Measurements from ENCODE around the gene JAML.

The JAML gene

DNA sequence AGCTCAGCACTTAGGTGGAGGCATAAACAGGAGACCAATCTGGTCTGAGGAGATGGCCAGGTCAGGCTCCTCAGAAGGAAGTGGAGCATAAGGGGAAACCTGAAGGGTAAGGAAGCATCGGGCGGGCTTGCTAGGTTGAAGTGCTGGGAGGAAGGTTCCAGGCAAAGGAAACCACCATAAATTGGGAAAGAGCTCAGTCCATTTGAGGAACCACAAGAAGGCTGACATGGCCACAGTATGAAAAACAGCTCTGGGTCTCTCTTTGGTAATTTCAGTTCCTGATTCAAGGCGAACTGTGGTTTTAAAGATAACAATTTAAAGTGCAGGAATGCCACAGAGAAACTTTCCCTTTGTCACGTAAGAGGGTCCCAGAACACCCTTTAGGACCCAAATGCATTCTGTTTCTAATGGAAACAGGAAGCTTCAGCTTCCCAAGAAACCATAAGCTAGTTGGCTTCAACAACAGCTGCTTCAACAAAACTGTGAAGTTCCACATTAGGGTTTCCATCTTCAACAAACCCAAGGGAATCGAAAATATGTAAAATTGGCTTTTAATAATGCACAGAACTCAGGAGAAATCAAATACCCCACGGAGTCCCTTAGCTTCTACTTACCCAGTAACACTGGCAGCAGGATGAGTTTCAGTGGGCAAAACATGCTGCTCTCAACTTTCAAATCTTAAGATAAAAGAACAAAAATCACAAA lies 10.4 kb downstream of the JAML start:
- H3K4me3 ChIP-seq (ENCODE audit: low read depth, low read length), result peak overlapping the region; percentile 27
- peak; percentile 61 for DNase-seq (ENCODE audit: low read depth)

DNA sequence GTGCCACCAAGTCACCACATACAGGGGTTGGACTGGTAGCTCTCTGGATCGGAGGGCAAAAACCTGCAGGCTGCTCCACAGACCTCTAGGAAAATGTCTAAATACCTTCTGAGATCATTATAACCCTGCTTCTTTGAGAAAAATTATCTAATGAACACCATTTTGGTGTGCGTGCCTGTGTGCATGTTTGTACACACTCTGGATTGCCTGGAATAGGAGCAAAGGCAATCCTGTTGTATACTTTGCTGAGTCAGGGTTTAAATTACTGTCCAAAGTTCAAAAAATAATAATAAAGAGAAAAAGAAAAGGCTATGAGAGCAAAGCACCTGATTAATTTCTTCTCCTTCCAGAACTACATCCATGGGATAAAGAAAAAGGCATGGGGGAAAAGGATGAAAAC lies 11.0 kb downstream of the JAML start:
- TF ChIP-seq, protein P1, sequence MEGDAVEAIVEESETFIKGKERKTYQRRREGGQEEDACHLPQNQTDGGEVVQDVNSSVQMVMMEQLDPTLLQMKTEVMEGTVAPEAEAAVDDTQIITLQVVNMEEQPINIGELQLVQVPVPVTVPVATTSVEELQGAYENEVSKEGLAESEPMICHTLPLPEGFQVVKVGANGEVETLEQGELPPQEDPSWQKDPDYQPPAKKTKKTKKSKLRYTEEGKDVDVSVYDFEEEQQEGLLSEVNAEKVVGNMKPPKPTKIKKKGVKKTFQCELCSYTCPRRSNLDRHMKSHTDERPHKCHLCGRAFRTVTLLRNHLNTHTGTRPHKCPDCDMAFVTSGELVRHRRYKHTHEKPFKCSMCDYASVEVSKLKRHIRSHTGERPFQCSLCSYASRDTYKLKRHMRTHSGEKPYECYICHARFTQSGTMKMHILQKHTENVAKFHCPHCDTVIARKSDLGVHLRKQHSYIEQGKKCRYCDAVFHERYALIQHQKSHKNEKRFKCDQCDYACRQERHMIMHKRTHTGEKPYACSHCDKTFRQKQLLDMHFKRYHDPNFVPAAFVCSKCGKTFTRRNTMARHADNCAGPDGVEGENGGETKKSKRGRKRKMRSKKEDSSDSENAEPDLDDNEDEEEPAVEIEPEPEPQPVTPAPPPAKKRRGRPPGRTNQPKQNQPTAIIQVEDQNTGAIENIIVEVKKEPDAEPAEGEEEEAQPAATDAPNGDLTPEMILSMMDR (IDR thresholded peaks at IDR 0.05; ENCODE audit: insufficient read depth, low read depth, low read length, missing control alignments), result no peak
- no peak overlapping the region for H3K4me3 ChIP-seq (ENCODE audit: low read depth, low read length)
- DNase-seq (ENCODE audit: low read depth), result no peak

More for the DNA sequence above, 10.4 kb downstream of the JAML start:
- TF ChIP-seq, protein P1 (IDR thresholded peaks at IDR 0.05; ENCODE audit: insufficient read depth, low read depth, low read length, missing control alignments), result no peak

DNA sequence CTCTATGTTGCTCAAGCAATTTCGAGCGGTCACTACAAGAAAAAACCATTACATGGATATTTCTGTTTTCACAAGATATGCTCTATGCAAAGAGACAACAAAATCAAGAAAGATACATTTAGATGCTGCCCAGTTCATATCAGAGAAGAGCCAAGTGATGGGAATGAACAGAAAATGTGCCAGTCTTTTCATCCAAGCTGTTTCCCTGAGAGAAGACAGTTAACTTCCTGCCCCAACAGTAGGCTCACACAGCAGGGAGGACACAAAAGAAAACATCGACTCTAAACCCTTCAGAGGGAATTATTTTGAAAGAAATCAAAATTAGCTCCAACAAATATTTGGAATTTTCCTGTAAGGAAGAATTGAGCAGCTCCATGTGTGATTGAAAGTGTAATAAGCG lies 11.6 kb downstream of the JAML start:
- DNase-seq (ENCODE audit: low read depth), result no peak
- TF ChIP-seq, protein P1 (IDR thresholded peaks at IDR 0.05; ENCODE audit: insufficient read depth, low read depth, low read length, missing control alignments), result no peak
- H3K4me3 ChIP-seq (ENCODE audit: low read depth, low read length), result no peak overlapping the region

DNA sequence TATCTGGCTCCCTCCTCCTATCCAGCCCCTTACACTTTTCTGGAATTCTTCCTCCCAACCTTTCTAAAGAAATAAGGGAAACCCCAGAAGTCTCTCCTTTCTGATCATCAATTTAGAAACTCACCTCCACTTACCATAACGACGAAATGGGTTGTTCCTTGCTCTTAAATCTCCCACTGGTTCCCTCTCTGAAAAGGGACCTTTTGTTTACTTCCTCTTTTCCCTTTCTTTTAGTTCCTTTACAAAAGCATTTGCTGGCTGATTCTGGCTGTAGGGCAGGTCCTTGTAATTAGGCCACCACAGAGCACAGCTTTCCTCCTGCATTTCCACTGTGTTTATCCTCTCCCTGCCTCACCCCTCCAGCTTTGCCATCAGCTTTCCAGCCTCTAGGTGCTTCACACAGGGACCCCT lies 12.0 kb downstream of the JAML start:
- DNase-seq (ENCODE audit: low read depth), result no peak
- TF ChIP-seq, protein P1 (IDR thresholded peaks at IDR 0.05; ENCODE audit: insufficient read depth, low read depth, low read length, missing control alignments), result no peak

DNA sequence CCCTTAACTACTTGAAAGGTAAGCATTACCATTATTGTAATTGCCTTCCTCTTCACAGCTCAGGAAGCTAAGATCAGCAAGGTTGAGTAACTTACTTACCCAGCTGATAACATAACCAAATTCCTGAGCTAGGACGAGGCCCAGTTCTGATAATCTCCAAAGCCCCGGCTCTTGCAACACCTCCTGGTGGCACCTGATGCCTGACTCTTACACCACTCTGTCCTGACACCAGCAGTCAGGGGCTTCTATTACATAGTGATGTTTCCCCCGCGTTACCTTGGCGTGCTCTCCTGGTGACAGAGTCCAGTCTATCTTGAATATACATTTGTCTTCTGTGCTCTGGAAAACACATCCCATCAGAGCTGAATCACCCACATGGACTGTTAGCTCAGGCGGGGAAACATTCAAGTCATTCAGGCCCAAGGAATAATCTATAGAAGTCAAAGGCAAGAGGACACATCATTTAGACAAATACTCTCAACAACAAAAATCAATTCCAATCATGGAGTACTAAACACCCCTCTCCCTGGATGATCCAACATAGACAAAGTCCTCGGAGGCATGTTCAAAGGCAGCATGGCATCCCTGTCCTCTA lies 12.6 kb downstream of the JAML start:
- TF ChIP-seq, protein P1 (IDR thresholded peaks at IDR 0.05; ENCODE audit: insufficient read depth, low read depth, low read length, missing control alignments), result no peak
- DNase-seq (ENCODE audit: low read depth), result no peak
- no peak overlapping the region for H3K4me3 ChIP-seq (ENCODE audit: low read depth, low read length)

More for the DNA sequence above, 12.0 kb downstream of the JAML start:
- H3K4me3 ChIP-seq (ENCODE audit: low read depth, low read length), result no peak overlapping the region

DNA sequence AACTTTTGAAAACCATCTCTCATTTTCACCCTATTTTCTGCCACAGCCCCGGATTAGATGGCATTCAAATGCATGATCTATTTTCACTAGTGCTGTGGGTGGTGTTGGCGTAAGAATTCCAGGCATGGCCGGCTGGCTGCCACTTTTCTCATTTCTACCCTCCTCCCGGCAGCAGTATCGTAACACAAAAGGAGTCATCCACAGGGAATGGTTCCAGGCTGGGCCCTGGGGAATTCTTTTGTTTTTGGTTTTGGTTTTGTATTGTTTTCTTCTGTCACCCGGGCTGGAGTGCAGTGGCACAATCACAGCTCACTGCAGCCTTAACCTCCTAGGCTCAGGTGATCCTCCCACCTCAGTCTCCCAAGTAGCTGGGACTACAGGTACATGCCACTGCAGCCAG lies 13.8 kb downstream of the JAML start:
- TF ChIP-seq, protein P1 (IDR thresholded peaks at IDR 0.05; ENCODE audit: insufficient read depth, low read depth, low read length, missing control alignments), result no peak
- no peak overlapping the region for H3K4me3 ChIP-seq (ENCODE audit: low read depth, low read length)
- no peak for DNase-seq (ENCODE audit: low read depth)
